Left ventricle myocardium superior (tissue), 1 donor: ENCODE data around the gene BCAP31. TPM values are rescaled to one million over a fixed set of nuclear protein-coding genes. Genes with fewer than 3 reads are reported as not detected.
"Not testable (repeated sequence)": the region's sequence is repeated elsewhere in the genome, so short reads cannot be mapped to it uniquely, and the experiment has no call there.

Experiments
- ATAC-seq: fragments of 200-7000 bp; cut with Tn5 transposase; one replicate; pipeline ENCODE4 v1.9.1; 2020; ENCODE audit warnings: mild to moderate bottlenecking, moderate library complexity
- DNase-seq: peaks from one replicate; pipeline ENCODE4 v3.0.0-alpha.2; 2020
- intact Hi-C: fragments of 100-400 bp; cut with micrococcal nuclease; formaldehyde crosslinking; loops from one replicate; pipeline ENCODE4 v1.11.0; 2022
- total RNA-seq: library from RNA; stranded (reverse); fragmentation: NEBNext Ultra II Directional; extraction: Animal tissue kit (Norgen Biotek cat#: 25700); gene quantifications from one replicate; pipeline ENCODE4 v1.2.1, GENCODE V29; 2021
- donor health status: DM: no; HTN: yes; CAD: no; lungs with severe emphysema.

The BCAP31 gene
- total RNA-seq, 1 donor from 2014 or later: 91.6 TPM

- no peak for ATAC-seq
- intact Hi-C loops: no loop called here
- no peak for DNase-seq
Measured at GRCh38 chrX:153700967-153701366, 23.2 kb downstream of the BCAP31 start.

DNA sequence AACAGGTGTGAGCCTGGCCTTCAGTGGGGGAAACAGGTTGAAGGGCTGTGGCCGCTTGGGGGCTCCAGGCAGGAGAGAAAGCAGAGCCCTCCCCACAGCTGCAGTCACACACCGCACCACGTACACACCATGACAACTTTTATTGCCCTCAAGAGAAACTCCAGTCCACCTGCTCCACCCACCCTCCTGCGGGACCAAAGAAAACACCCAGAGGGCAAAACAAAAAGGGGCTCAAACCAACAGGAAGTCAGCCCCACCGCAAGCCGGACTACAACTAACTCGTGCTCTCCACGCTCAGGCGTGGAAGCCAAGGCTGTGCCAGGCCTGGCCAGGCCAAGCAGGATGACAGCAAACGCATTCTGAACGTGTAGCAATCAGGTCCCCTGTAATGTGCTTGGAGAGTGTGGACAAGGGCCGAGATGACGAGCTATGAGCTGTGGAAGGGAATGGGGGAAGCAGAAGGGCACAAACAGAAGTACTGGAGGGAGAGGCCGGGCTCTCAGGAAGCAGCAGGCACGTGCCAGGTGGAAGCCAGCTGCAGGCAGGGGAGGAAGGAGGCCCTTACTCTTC, 23.7 kb downstream of the BCAP31 start:
- ATAC-seq: peak; percentile 3

DNA sequence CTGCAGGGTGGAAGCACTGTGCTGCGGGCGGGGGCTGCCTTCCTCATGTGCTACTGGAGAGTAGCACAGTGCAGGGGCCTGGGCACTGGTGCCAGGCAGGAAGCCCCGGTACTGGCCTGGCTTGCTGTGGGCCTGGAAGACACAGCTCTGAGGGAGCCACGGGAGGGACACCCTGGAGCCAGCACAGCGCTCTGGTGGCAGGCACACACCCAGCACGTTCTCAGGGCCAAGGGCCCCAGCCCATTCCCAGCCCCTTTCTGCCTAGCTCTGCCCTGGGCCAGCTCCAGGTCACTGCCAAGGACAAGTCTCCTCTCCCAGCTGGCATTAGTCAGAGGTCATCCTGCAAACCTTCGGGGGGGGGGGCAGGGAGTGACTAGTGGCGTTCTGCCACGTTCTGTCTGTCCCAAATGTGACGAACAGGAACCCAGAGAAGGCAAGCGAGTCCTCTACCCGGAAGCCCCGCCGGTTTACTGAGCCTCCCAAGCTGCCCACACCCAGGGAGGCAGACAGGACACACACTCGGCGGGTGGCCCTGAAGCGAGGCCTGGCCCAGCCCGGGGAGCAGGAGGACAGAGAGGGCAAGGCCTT, 24.3 kb downstream of the BCAP31 start:
- intact Hi-C loops: not testable (repeated sequence)
- DNase-seq: peak; percentile 72
- peak; percentile 82 for ATAC-seq

More for the DNA sequence above, 23.7 kb downstream of the BCAP31 start:
- DNase-seq: no peak
- intact Hi-C loops: no loop called here

- ATAC-seq: peak; percentile 3
- DNase-seq, intact Hi-C loops: not testable (repeated sequence)
Measured at GRCh38 chrX:153699210-153699783, 24.9 kb downstream of the BCAP31 start.

GRCh38 chrX:153697924-153698865, 26.0 kb downstream of the BCAP31 start:
- DNase-seq (no peak), ATAC-seq (peak; percentile 9)
- intact Hi-C loops: no loop called here

DNA sequence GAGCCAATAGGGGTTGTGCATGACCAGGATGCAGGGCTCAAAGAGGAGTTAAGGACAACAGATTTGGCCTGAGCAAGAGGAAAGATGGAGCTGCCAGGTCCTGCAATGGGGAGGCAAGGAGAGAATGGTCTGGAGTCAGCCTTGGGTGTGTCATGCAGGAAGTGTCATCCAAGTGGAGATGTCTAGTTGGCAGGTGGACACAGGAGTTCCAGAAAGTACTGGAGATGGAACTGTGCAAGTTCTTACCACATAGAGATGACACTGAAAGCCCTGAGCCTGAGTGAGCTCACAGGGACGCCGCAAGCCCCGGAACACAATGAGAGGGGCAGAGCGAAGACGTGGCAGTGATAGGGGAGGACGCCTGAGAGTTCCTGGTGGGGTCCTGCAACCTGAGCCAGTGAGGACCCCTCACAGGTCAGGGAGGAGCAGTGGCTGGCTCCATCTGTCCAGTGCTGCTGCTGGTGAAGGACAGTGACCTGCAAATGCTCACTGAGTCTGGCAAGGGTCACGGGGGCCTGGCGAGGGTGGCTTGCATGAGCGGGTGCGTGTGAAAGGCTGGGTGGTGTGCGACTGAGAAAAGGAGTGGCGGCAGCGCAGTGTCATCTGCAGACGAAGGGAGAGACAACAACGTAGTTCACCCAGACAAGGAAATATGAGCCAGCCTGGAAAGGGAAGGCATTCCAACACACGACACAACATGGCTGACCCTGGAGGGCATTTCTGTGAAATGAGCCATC, 27.0 kb downstream of the BCAP31 start:
- ATAC-seq: not testable (repeated sequence)

DNA sequence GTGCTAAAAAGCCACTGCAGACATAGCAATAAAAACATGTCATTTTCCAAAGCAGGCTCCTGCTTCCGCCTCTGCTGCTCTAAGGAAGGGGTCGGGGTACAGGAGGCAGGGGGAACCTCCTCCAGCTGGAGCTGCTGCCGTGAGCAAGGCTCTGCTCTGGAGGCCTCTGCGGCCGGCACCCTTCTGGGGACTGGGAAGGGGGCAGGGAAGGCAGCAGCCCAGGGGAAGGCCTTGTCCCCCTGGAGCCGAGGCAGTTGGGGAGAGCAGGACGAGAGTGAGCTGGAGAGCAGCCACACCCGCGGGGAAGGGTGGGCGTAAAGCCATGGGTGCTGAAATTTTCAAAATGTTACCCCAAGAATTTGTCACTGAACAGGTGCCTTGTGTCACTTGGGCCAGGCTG, 27.6 kb downstream of the BCAP31 start:
- intact Hi-C loops, DNase-seq, ATAC-seq: not testable (repeated sequence)

More for the DNA sequence above, 27.0 kb downstream of the BCAP31 start:
- intact Hi-C loops, DNase-seq: not testable (repeated sequence)

DNA sequence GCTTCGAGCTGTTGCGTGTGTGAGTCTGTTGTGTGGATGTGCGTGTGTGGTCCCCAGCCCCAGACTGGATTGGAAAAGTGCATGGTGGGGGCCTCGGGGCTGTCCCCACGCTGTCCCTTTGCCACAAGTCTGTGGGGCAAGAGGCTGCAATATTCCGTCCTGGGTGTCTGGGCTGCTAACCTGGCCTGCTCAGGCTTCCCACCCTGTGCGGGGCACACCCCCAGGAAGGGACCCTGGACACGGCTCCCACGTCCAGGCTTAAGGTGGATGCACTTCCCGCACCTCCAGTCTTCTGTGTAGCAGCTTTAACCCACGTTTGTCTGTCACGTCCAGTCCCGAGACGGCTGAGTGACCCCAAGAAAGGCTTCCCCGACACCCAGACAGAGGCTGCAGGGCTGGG, 28.1 kb downstream of the BCAP31 start:
- DNase-seq (no peak), ATAC-seq (no peak)
- intact Hi-C loops: no loop called here

- DNase-seq: no peak
- intact Hi-C loops: no loop called here
- ATAC-seq: no peak
Measured at GRCh38 chrX:153694687-153695270, 29.4 kb downstream of the BCAP31 start.

DNA sequence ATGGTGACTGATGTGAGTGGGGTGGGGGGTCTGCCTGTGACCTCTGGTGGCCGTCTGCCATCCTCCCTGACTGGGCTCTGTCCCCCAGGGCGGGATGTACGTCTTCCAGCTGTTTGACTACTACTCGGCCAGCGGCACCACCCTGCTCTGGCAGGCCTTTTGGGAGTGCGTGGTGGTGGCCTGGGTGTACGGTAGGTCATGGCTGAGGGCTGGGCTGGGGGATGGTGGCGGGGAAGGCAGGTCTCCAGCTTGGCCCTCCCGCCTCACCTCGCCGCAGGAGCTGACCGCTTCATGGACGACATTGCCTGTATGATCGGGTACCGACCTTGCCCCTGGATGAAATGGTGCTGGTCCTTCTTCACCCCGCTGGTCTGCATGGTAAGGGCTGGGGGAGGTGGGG, 29.9 kb downstream of the BCAP31 start:
- intact Hi-C loops, ATAC-seq, DNase-seq: not testable (repeated sequence)

DNA sequence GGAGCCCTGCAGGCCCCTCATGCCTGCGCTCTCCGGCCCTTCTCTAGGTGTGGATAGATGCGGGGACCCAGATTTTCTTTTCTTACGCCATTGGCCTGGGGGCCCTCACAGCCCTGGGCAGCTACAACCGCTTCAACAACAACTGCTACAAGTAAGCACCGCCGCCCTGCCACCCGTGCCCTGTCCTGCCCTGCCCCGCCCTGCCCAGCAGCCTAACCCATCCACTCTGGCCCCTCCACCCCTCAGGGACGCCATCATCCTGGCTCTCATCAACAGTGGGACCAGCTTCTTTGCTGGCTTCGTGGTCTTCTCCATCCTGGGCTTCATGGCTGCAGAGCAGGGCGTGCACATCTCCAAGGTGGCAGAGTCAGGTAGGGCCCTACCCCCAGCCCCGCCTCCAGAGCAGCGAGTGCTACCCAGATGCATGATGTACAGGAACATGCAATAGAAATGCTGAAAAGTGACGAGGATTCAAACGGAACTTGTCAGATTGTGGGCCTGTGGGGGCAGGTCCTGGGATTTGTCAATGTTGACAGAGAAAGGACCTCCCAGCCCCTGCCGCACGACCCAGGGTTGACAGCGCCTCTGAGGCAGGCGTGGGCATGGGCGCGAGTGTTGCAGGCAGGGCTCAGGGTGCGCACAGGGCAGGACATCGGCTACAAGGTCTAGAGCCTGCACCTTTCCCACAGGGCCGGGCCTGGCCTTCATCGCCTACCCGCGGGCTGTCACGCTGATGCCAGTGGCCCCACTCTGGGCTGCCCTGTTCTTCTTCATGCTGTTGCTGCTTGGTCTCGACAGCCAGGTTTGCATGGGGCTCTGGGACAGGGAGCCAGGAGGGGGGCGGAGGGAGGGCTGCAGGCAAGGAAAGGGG, 30.7 kb downstream of the BCAP31 start:
- DNase-seq (no peak), ATAC-seq (no peak)
- intact Hi-C loops: no loop called here

DNA sequence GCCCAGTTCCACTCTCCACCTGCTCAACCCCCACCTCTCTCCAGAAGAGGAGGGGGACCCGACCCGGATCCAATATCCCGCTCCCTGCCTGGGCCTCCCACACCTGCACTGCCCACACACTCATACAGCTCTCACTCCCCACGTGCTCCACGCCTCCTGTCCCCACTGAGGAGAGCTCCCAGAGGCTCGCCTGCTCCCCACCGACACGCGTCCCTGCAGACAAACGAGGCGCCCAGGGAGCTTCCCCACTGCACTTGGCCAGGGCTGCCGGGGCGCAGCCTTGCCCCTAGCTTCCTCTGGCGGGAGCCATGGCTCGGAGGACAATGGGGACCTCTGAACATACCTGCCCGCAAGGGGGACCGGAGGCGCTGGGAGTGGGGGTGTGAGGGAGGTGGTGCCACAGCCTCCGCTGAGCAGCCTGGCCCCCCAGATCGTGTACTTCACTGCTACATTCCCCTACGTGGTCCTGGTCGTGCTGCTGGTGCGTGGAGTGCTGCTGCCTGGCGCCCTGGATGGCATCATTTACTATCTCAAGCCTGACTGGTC, 31.5 kb downstream of the BCAP31 start:
- DNase-seq: no peak
- no peak for ATAC-seq
- intact Hi-C loops: no loop called here

DNA sequence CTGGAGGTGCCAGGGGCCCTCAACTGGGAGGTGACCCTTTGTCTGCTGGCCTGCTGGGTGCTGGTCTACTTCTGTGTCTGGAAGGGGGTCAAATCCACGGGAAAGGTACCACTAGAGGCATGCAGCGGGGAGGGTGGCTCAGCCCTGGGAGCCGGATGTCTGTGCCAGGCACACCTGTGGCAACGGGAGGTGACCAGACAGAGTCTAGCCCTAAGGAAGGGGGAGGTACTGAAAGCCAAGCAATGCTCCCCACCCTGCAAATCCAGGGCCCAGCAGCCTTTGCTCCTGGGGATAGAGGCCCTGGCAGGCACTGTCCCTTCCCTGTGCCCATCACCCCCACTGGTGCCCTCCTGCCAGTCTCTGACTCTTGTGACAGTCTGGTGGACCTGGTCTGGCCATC, 32.2 kb downstream of the BCAP31 start:
- DNase-seq (no peak), ATAC-seq (no peak)
- intact Hi-C loops: no loop called here

DNA sequence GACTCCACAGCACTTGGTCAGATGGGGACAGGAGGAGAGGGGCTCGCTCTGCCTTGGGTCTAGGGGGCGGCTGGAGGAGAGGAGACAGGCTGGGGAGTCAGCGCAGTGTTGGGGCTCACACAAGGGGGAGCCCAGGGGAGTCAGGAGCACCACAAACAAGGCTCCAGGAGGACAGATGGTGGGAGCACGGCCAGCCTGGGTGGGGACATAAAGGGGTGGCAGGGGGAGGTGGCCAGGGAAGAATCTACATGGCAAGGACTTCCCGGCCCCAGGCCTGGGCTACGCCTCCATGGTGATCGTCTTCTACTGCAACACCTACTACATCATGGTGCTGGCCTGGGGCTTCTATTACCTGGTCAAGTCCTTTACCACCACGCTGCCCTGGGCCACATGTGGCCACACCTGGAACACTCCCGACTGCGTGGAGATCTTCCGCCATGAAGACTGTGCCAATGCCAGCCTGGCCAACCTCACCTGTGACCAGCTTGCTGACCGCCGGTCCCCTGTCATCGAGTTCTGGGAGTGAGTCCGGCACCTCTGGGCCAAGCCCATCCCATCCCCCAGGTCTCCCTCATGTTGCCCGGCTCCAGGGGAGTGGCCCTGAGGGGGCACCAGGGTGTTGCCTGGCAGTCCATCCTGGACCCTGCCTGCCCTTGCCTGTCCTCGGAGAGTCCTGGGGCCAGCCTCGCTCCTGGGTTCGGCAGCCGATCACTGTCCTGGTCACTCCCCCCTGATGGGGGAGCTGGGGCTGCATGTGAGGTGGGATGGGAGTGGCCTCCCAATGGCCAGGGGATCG, 33.0 kb downstream of the BCAP31 start:
- intact Hi-C loops: not testable (repeated sequence)

GRCh38 chrX:153690466-153690865, 33.7 kb downstream of the BCAP31 start:
- intact Hi-C loops: no loop called here
- DNase-seq: no peak
- ATAC-seq: no peak

More for the DNA sequence above, 33.0 kb downstream of the BCAP31 start:
- not testable (repeated sequence) for DNase-seq, ATAC-seq

DNA sequence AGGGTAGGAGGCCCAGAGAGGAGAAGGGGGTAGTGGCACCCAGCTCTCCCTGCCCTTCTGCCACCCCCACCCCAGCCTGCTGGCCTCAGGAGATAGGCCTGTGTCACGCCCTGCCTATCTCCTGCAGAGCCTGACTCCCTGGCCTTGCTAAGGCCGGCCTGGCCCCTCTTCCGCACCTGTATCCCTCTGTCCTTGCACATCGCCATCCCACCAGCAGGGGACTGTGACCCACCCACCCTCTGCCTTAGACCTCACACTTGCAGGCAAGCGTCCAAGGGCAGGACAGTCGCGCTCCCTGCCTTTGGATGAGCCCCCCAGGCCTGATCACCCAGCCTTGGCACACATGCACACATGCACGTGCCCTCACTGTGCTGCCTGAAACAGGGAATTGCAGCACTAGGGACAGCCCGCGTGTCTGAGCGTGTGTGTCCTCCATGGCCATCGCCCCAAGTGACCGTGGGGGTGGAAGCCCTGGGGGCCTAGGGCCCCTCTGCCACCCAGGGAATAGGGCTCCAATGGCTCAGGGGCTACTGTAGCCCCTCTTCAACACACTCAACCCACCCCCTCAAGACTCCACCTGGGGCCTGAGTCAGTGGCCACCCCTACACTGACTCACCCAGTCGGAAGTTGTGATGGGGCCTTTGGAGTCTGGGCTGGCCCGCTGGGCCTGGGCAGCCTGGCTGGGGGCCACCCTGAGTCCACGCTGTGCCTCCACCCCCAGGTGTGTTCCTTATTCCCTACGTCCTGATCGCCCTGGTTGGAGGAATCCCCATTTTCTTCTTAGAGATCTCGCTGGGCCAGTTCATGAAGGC, 34.3 kb downstream of the BCAP31 start:
- ATAC-seq (no peak), DNase-seq (no peak)
- intact Hi-C loops: no loop called here
